Erythroblast (primary cell): ENCODE data around the gene KCNJ1.

ENCODE experiments used
- GATA1 ChIP-seq: IDR thresholded peaks from 2 replicates; pipeline ENCODE4 v1.6.1; 2011; ENCODE audit warnings: low read depth, mild to moderate bottlenecking, control low read depth, low read length, moderate library complexity
- POLR2A ChIP-seq: IDR thresholded peaks from 2 replicates; pipeline ENCODE4 v1.6.1; 2011; ENCODE audit warnings: mild to moderate bottlenecking, low read length

DNA sequence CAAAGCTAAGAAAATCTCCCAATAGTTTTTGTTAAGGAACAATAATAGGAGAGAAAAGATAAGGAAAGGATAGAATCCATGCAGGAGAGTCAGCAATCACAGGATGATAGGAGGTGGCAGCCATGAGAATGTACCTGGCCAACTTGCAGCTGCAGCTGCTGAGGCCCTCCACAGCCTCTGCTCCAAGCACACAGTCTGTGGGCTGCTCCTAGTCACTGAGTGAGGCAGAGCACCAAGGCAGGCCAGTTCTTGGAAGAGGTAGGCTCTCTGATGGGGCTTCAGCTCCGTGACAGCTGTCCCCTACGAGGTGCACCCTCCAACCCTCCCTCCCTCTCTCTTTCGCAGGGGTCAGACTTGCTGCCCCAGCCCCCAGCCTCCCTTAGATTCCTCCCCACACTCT lies 5.5 kb upstream of the KCNJ1 start:
- no peak for TF ChIP-seq POLR2A
- no peak for TF ChIP-seq GATA1
